Testis (tissue), 2 donors: ENCODE data around the gene ERP27.

Source experiments
- CTCF ChIP-seq, 3 experiments: fragments of 450-650 bp in 2 of 3; fragments of 200-600 bp in 1 of 3; sonication (generic) in 1 of 3; IDR thresholded peaks; one replicate each; pipeline ENCODE4 v1.5.1; 2016 to 2019; ENCODE audit warnings: antibody characterized with exemption in 3 of 3, mild to moderate bottlenecking in 2 of 3, moderate library complexity in 1 of 3
- POLR2A ChIP-seq: fragments of 450-650 bp; IDR thresholded peaks from one replicate; pipeline ENCODE4 v1.6.1; 2017; ENCODE audit warnings: antibody characterized with exemption, mild to moderate bottlenecking, moderate library complexity

GRCh38 chr12:14974633-14975032, 36.3 kb upstream of the ERP27 start:
- no peak for TF ChIP-seq POLR2A
- TF ChIP-seq CTCF (IDR thresholded peaks at IDR 0.05) = no peak
